Body of pancreas (tissue), 4 donors: Measurements from ENCODE around the gene AK1. TPM values are rescaled to one million over a fixed set of nuclear protein-coding genes. Genes with fewer than 3 reads are reported as not detected.
A peak's percentile ranks its signal among the peaks of the same experiment; 100 is the strongest.

Experiments
- ATAC-seq: fragments of 150-250 bp; one replicate; pipeline ENCODE4 v1.9.1; 2016
- DNase-seq, 4 donors: peaks; one replicate each; pipeline ENCODE4 v3.0.0-alpha.2; 2019
- H3K27ac ChIP-seq, 4 donors: fragments of 200-600 bp; sonication (generic); 1 replicate in 3 of 4; 2 replicates in 1 of 4; pipeline versions ENCODE4 v1.5.1 to v1.6.1; 2016 to 2019; ENCODE audit warnings: mild to moderate bottlenecking in 1 of 4, mixed read lengths in 1 of 4, moderate library complexity in 1 of 4
- H3K27me3 ChIP-seq, 2 donors: fragments of 200-600 bp; sonication (generic); one replicate each; pipeline ENCODE4 v1.6.0; 2016; ENCODE audit warnings: mild to moderate bottlenecking in 1 of 2
- H3K36me3 ChIP-seq, 2 donors: fragments of 200-600 bp; sonication (generic); replicated peaks in 1 of 2; 2 replicates each; pipeline ENCODE4 v1.5.1; 2016; ENCODE audit warnings: low read depth in 2 of 2; ENCODE audit not compliant: insufficient read depth in 1 of 2
- H3K4me1 ChIP-seq: fragments of 200-600 bp; sonication (generic); one replicate; pipeline ENCODE4 v1.6.0; 2016
- H3K4me3 ChIP-seq, 2 donors: fragments of 200-600 bp; sonication (generic); 1 replicate in 1 of 2; 2 replicates in 1 of 2; pipeline ENCODE4 v1.5.1; 2016 to 2019
- H3K9me3 ChIP-seq, 3 donors: fragments of 200-600 bp; sonication (generic); 1 replicate in 2 of 3; 2 replicates in 1 of 3; pipeline ENCODE4 v1.5.1; 2016
- POLR2A ChIP-seq, 3 donors: fragments of 450-650 bp; IDR thresholded peaks; one replicate each; pipeline ENCODE4 v1.6.1; 2016; ENCODE audit warnings: antibody characterized with exemption in 3 of 3, mild to moderate bottlenecking in 2 of 3
- WGBS, 2 donors: methylation state at CpG; one replicate each; pipeline ENCODE4 v1.1.5; 2017; 5-methylcytosine and 5-hydroxymethylcytosine counted together
- intact Hi-C: fragments of 100-400 bp; cut with DNase I; formaldehyde crosslinking; loops from one replicate; pipeline ENCODE4 v1.15.1; 2023
- total RNA-seq, 2 donors: library from RNA; depleted of rRNA; stranded (reverse); fragments of >200 nt; gene quantifications; one replicate each; pipeline ENCODE4 v1.1.0, GENCODE V29; 2016
- TF ChIP-seq, protein P1 (sequence below), 7 experiments: fragments of 450-650 bp in 4 of 7; fragments of 200-600 bp in 3 of 7; sonication (generic) in 3 of 7; IDR thresholded peaks; one replicate each; pipeline ENCODE4 v1.5.1; 2016 to 2019; ENCODE audit warnings: antibody characterized with exemption in 7 of 7

Gene AK1
- total RNA-seq, 2 donors from 2014 or later: 8.8 to 23.7 TPM

DNA sequence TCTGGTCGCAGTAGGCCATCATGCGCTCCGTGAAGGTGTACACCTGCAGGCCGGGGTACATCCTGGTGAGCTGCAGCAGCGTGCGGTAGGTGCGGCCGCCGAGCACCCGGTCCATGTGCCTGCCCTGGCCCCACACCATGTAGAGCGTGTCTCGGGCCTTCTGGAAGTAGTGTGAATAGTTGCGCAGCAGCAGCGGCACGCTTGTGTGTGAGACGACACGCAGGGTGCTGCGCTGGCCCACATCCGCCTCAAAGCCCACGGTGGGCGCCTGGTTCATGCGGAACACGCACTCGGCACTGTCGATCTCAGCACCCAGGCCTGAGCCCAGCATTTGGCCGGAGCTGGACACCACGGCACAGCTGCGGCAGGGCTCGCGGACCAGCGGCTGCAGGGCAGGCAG is 34.8 kb upstream of the AK1 start:
- Histone ChIP-seq H3K36me3 (peaks cover 0 to 7% of the 10 kb centered on the region in 2 donors), H3K4me1 (peaks cover 33% of the 10 kb centered on the region), H3K4me3 (no peak overlapping the region), H3K27ac (no peak overlapping the region), H3K27me3 (no peaks in the 10 kb centered on the region), H3K9me3 (no peaks in the 10 kb centered on the region)
- 94 to 95% methylated on average over 9 to 28 of the region's 31 CpGs for WGBS, 2 donors
- TF ChIP-seq, protein P1, sequence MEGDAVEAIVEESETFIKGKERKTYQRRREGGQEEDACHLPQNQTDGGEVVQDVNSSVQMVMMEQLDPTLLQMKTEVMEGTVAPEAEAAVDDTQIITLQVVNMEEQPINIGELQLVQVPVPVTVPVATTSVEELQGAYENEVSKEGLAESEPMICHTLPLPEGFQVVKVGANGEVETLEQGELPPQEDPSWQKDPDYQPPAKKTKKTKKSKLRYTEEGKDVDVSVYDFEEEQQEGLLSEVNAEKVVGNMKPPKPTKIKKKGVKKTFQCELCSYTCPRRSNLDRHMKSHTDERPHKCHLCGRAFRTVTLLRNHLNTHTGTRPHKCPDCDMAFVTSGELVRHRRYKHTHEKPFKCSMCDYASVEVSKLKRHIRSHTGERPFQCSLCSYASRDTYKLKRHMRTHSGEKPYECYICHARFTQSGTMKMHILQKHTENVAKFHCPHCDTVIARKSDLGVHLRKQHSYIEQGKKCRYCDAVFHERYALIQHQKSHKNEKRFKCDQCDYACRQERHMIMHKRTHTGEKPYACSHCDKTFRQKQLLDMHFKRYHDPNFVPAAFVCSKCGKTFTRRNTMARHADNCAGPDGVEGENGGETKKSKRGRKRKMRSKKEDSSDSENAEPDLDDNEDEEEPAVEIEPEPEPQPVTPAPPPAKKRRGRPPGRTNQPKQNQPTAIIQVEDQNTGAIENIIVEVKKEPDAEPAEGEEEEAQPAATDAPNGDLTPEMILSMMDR (IDR thresholded peaks at IDR 0.05): no peak
- TF ChIP-seq POLR2A (IDR thresholded peaks at IDR 0.05): no peak
- intact Hi-C loops: no loop called here
- no peak for DNase-seq
- ATAC-seq: no peak

DNA sequence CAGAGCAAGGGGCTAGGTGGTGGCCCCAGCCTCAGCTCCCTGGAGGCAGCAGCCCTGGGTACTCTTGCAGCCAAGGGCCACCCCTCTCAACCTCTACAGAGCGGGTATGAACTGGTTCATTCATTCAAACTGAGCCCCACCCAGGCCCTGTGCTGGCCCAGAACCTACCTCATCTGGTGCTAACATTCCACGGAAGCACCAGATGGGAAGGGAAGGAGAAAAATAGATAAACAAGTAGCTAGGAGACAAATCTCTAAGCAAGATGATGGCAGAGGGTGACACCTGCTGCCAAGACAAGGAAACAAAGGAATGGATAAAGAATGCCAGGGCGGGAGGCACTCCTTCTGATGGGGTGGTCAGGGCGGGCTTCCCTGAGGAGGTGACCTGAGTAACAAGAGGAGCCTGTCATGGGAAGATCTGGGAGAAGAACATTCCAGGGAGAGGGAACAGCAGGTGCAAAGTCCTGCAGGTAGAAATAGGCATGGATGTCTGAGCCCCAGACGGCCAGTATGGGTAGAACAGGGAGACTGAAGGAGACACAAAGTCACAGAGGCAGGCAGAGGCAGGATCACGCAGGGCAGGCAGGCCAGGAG is 33.2 kb upstream of the AK1 start:
- WGBS, 2 donors: 71 to 76% methylated on average over 6 of the region's 6 CpGs
- DNase-seq (peak in 1 of 4 donors; percentile 11), ATAC-seq (no peak)
- Histone ChIP-seq H3K4me1 (peaks cover 33% of the 10 kb centered on the region), H3K36me3 (peaks cover 0 to 7% of the 10 kb centered on the region in 2 donors), H3K4me3 (no peak overlapping the region), H3K9me3 (no peaks in the 10 kb centered on the region), H3K27ac (no peak overlapping the region), H3K27me3 (no peaks in the 10 kb centered on the region)
- intact Hi-C loops: no loop called here
- TF ChIP-seq, protein P1 (IDR thresholded peaks at IDR 0.05): no peak
- no peak for TF ChIP-seq POLR2A (IDR thresholded peaks at IDR 0.05)

DNA sequence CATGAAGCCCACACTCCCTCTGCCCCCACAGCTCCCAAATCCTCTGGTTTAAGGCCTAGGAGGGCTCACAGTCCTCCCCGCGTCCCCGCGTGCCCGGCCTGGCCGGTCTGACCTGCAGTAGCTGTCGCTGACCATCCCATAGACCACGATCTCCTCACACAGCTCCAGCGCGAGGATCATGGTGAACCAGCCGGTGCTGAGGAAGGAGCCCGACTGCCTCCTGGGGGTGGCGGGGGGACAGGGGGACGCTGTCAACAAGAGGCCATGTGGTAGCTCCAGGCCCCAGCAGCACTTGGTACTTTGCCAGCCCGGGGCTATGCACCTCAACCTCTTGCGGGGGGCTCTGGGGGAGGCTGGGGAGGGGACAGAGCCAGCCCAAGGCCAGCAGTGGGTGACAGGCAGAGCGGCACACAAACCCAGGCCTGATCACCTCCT is 32.4 kb upstream of the AK1 start:
- no peak for DNase-seq
- H3K27ac ChIP-seq: no peak overlapping the region
- no peak overlapping the region for H3K4me3 ChIP-seq
- H3K36me3 ChIP-seq: peaks cover 0 to 7% of the 10 kb centered on the region in 2 donors
- no peak for TF ChIP-seq POLR2A (IDR thresholded peaks at IDR 0.05)
- TF ChIP-seq, protein P1 (IDR thresholded peaks at IDR 0.05): no peak
- 87 to 100% methylated on average over 3 to 17 of the region's 17 CpGs for WGBS, 2 donors
- no peaks in the 10 kb centered on the region for H3K27me3 ChIP-seq
- ATAC-seq: no peak
- peaks cover 33% of the 10 kb centered on the region for H3K4me1 ChIP-seq
- no peaks in the 10 kb centered on the region for H3K9me3 ChIP-seq
- intact Hi-C loops: no loop called here

DNA sequence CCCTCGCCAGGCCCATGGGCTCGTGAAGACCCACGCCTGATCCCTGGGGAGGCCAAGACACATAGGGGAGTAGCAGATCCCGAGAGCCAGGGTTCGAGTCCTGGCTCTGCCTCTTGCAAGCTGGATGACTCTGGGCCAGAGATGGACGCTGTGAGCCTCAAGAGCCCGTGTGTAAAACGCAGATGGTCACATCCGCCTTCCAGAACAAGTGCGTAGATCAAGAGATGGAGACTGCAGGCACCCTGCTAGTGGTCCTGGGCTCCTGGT is 31.1 kb upstream of the AK1 start:
- H3K9me3 ChIP-seq: no peaks in the 10 kb centered on the region
- peaks cover 40% of the 10 kb centered on the region for H3K4me1 ChIP-seq
- H3K4me3 ChIP-seq: no peak overlapping the region
- H3K27me3 ChIP-seq: no peaks in the 10 kb centered on the region
- no peak for ATAC-seq
- intact Hi-C loops: no loop called here
- DNase-seq: peak in 1 of 4 donors; percentile 11
- 95 to 100% methylated on average over 4 to 10 of the region's 10 CpGs for WGBS, 2 donors
- no peak for TF ChIP-seq POLR2A (IDR thresholded peaks at IDR 0.05)
- TF ChIP-seq, protein P1 (IDR thresholded peaks at IDR 0.05): no peak
- peaks cover 0 to 7% of the 10 kb centered on the region in 2 donors for H3K36me3 ChIP-seq
- no peak overlapping the region for H3K27ac ChIP-seq
